ENCODE results near the gene HYAL2.
"Not testable (repeated sequence)": the region's sequence is repeated elsewhere in the genome, so short reads cannot be mapped to it uniquely, and the experiment has no call there.

HYAL2 gene

DNA sequence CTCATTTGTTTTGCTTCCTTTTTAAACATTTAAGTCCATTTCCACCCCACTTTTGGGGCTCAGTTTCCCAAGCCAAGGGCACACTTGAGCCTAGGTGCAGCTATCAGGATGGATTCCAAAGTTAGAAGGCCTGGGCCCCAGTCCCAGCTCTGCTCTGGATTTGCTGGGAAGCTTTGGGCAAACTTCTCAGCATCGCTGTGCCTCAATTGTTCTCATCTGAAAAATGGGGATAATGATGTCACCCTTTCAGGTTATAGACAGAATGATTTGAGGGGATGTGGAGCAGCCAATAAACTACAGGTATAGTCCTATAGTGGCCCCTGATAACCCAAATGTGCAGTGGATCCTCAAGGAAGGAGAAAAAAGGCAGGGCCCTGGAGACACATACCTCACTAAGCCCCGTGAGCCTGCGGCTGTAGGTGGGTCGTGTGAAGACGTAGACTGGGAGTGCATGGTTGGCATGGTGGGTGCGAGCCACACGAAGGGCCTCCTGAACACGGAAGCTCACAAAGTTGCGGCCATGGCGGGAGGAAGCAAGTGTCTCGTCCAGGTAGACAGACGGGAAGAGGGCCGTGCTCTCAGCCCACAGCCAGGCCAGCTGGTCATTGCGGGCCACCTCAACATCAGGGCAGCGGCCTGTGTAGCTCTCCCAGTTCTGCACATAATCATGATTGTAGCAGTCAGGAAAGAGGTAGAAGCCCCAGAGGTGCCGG is 3.2 kb downstream of the HYAL2 start:
- DNase-seq (ENCODE audit: extremely low read depth, low read depth) = no peak
- TF ChIP-seq, protein P1, sequence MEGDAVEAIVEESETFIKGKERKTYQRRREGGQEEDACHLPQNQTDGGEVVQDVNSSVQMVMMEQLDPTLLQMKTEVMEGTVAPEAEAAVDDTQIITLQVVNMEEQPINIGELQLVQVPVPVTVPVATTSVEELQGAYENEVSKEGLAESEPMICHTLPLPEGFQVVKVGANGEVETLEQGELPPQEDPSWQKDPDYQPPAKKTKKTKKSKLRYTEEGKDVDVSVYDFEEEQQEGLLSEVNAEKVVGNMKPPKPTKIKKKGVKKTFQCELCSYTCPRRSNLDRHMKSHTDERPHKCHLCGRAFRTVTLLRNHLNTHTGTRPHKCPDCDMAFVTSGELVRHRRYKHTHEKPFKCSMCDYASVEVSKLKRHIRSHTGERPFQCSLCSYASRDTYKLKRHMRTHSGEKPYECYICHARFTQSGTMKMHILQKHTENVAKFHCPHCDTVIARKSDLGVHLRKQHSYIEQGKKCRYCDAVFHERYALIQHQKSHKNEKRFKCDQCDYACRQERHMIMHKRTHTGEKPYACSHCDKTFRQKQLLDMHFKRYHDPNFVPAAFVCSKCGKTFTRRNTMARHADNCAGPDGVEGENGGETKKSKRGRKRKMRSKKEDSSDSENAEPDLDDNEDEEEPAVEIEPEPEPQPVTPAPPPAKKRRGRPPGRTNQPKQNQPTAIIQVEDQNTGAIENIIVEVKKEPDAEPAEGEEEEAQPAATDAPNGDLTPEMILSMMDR (IDR thresholded peaks at IDR 0.05; ENCODE audit: low read depth, low read length) = no peak

DNA sequence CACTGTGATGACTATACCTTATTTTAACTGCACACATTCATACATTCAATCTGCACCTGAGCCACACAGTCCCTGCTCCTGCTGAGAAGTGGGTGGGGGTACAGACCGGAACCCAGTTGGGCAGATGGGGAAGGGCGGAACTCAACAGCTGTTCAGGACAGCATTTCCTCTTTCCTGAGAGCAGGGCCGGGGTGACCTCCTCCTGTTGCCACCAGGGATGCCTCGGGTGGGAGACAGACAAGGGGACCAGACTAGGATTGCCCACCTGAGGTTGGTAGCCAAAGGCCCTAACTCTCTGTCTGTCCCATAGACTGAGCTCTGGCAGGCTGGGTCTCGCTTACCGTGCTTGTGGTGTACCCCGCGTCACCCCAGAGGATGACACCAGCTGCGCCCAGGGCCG is 3.9 kb downstream of the HYAL2 start:
- DNase-seq (ENCODE audit: extremely low read depth, low read depth) = no peak
- TF ChIP-seq, protein P1 (IDR thresholded peaks at IDR 0.05; ENCODE audit: low read depth, low read length) = no peak

DNA sequence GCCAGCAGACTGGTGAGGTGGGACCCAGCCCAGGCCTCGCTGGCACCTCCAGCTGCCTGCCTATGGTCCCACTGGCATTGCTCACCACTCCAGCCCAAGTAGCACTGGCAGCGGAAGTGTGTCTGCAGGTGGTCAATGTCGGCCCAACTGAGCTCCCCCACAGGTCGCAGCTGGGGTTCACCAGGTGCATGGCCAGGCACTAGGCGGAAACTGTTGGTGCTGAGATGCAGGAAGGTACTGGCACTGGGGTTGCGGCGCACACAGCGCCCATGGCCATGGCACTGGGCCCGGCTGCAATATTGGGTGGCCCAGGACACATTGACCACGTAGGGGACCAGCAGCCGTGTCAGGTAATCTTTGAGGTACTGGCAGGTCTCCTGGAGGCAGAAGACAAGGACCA is 4.4 kb downstream of the HYAL2 start:
- TF ChIP-seq, protein P1 (IDR thresholded peaks at IDR 0.05; ENCODE audit: low read depth, low read length) = no peak
- no peak for DNase-seq (ENCODE audit: extremely low read depth, low read depth)

DNA sequence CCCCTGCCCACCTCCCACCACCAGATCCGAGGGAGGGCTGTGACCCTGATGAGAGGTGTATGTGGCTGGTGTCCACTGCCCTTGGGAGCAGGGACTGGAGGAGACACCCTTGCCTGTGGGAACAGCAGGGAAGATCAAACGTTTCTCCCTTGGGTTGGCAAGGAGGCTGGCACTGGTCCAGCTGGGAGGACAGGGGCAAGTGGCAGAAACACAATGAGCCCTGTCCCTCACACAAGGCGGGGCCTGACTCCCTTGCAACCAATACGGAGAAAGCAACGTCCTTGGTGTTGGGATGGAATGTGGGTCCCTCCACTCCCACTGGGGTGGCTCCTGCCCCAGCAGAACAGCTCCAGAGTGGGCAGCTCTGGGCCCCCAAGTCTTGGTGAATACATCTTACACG is 5.2 kb downstream of the HYAL2 start:
- TF ChIP-seq, protein P1 (IDR thresholded peaks at IDR 0.05; ENCODE audit: low read depth, low read length) = no peak
- no peak for DNase-seq (ENCODE audit: extremely low read depth, low read depth)

DNA sequence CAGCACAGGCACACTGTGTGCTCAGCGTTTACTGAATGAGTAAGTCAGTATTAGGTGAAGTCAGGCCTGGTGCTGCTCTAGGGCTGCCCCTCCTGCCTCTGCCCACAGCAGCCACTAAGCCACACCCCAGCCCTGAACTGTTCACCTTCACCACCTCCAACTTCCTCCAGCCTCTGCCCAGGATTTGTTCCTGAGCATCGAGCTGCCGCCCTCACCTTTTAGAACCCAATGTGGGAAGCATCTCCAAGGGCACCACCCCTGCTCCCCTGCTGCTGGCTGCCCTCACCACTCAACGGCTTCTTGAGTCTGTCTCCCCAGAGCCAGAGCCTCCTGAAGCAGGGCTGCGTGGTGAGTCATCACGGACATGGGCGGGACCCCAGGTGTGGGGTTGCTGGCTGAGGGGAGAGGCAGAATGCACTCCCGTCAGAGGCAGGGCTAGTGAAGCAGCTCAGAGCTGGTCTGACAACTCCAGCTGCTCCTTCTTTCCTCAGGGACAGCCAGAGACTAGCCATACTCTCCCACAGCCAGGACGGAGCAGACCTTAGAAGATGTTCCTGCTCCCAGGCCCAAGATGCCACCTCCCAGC is 5.8 kb downstream of the HYAL2 start:
- no peak for DNase-seq (ENCODE audit: extremely low read depth, low read depth)
- TF ChIP-seq, protein P1 (IDR thresholded peaks at IDR 0.05; ENCODE audit: low read depth, low read length) = no peak

DNA sequence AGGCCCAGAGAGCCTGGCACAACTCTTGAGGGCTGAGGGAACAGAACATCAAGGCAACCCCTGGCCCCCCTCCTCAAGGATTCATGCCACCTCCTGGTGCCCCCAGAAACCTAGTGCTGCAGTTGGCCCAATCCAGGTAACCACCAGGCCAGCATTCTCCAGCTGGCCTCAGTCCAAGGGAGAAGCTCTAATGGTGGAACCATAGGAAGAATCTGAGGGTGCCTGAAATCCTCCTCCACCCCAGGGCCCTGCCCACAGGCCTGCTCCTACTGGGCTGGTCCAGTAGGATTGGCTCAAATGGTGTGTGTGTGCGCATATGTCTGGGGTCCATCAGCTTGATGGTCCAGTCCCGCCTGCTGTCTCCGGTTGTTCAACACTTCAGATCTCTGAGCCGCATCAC is 7.7 kb downstream of the HYAL2 start:
- DNase-seq (ENCODE audit: extremely low read depth, low read depth) = no peak
- TF ChIP-seq, protein P1 (IDR thresholded peaks at IDR 0.05; ENCODE audit: low read depth, low read length) = no peak

DNA sequence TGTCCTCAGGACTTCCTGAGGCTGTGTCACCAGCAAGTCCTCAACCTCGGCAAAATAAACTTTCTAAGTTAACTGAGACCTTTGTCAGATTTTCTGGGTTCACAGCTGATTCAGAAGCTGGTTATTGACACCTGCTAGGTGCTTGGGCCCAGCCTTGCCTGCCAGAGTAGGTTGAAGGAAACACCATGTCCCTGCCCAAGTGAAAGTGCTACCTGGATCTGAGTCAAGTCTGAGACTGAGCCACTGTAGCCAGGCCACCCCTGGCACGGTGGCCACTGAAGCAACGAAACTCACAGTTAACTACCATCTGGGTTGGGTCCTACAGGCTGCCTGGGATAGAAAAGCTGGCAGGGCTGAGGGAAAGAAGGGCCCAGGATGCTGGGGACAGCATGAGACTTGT is 8.2 kb downstream of the HYAL2 start:
- TF ChIP-seq, protein P1 (IDR thresholded peaks at IDR 0.05; ENCODE audit: low read depth, low read length) = no peak
- DNase-seq (ENCODE audit: extremely low read depth, low read depth) = no peak

DNA sequence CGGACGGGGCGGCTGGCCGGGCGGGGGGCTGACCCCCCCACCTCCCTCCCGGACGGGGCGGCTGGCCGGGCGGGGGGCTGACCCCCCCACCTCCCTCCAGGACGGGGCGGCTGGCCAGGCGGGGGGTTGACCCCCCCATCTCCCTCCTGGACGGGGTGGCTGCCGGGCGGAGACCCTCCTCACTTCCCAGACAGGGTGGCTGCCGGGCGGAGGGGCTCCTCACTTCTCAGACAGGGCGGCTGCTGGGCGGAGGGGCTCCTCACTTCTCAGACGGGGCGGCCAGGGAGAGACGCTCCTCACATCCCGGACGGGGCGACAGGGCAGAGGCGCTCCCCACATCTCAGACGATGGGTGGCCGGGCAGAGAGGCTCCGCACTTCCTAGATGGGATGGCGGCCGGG is 10.5 kb downstream of the HYAL2 start:
- not testable (repeated sequence) for DNase-seq (ENCODE audit: extremely low read depth, low read depth)
